ENCODE measurements around the gene DOCK6.

DOCK6 gene

DNA sequence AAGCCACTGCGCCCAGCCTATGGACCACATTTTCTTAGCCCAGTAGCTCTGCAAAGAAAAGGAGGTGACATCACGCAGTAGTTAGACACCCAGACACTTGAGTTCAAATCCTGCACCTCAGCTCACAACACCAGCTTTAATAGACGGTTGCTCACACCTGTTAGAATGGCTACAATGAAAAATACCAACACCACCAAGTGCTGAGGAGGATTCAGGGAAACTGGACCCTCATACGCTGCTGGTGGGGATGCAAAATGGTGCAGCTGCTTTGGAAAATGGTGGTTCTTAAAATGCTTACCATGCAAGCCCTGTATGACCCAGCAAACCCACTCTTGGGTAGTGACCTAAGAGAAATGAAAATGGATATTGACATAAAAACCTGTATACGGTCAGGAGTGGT, 11.7 kb upstream of the DOCK6 start:
- DNase-seq (ENCODE audit: low spot score): no peak

DNA sequence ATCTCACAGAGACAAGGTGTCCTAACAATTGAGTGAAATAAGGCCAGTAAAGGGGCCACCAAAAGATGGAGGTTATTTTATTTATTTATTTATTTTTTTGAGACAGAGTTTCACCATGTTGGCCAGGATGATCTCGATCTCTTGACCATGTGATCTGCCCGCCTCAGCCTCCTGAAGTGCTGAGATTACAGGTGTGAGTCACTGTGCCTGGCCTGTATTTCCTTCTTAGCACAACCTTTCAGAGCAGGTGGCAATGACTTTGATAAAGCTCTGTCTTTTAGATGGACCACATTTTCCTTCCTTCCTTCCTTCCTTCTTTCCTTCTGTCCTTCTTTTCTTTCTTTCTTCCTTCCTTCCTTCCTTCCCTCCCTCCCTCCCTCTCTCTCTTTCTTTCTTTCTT, 11.0 kb upstream of the DOCK6 start:
- DNase-seq (ENCODE audit: low spot score): no peak

DNA sequence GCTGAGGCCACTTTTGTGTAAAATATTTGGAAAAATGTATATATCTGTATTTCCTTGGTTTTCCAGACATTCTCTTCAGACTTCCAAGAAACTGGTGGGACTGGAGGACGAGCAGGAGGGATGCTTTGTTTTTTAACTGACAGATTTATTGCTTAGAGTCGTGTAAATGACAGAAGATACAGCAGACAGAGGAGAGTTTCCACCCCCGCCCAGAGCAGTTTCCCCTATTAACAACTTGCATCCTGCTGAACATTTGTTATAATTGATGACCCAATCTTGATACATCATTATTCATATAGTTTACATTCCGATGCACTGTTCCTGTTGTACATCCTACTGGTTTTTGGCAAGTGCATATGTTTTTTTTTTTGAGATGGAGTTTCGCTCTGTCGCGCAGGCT, 7.1 kb upstream of the DOCK6 start:
- DNase-seq (ENCODE audit: low spot score): no peak

DNA sequence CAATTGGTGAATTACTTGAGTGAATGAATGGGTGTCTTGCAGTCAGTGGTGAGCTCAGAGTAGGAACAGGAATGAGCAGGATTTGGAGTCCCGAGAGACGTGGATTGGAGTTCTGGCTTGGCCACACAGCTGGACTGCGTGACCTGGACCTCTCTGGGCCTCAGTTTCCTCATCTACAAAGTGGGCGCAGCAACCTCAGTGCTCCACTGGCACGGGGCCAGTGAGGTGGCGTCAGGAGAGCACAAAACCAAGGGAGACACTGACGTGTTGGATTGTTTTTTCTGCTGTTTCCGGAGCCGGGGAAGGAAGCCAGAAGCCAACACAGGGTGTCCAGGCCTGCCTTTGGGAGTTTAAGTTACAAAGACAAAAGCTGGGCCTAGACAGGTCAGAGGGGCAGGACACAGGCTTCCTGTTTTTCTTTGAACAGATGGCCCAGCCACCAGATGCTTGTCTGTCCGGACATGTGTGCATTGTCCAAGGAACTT, 6.5 kb upstream of the DOCK6 start:
- no peak for DNase-seq (ENCODE audit: low spot score)

DNA sequence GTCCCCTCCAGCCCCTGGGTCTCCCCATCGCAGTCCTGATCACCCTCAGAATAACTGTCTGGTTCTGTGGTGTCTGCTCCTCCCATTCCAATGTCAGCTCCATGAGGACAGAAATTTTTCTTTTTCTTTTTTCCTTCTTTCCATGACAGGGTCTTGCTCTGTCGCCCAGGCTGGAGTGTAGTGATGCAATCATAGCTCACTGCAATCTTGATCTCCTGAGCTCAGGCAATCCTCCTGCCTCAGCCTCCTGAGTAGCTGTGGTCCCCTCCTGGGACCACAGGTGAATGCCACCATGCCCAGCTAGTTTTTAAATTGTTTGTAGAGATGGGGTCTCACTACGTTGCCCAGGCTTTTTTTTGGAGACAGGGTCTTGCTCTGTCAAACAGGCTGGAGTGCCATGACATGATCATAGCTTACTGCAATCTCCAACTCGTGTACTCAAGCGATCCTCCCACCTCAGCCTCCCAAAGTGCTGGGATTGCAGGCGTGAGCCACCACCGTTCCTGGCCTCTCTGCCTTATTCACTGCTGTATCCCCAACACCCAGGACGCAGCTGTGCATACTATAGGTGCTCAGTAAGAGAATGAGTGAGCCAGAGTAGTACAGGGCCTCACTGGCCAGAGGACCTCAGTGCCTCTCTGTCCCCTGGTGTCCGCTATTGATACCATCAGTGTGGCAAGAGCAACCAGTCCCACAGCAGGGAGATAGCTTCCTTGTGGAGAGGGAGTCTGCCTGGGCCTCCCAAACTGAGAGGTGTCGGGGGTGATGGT, 5.2 kb upstream of the DOCK6 start:
- DNase-seq (ENCODE audit: low spot score): no peak

DNA sequence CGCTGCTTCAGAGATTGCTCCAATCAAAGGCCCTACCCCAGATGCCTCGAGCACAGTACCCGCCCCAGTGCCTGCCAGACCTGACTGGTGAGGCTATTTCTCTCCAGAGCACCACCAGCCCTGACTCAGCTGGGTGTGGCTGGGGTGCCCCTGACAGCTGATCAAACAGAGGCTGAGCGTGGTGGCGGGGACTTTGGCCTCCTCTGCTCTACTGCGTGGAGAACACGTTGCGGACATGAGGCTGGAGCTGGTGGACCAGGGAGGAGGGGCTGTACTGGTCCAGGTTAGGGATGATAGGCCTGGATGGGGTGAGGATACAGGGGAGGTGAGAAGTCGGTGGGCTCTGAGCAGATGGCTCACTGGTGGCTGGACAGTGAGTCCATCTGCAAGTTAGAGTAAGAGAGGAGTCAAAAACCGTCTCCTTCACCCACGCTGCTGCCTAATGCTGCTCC, 3.5 kb upstream of the DOCK6 start:
- DNase-seq (ENCODE audit: low spot score): no peak

DNA sequence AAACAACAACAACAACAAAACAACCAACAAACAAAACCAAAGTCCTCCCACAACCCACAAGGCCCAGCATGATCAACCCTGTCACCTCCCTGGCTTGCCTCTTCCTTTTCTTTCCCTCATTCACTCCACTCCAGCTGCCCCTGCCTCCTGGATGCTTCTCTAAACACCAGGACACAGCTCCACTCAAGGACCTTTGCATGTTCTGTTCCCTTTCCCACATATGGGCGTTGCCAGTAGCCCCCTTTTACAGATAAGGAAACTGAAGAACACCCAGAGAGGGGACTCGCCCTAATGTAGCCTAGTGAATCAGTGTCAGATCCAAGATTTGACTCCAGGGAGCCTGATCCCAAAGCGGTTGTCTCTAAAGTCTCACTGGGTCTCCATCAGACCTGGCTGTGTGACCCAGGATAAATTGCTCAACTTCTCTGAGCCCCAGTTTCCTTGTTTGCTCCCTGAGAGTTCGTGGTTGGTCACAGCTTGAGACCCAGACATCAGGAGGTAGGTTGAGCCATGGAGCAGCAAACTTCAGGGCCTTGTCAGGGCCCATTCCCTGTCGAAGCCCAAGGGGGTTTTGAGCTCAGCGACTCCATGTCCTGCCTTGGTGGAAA, 3.0 kb upstream of the DOCK6 start:
- no peak for DNase-seq (ENCODE audit: low spot score)

DNA sequence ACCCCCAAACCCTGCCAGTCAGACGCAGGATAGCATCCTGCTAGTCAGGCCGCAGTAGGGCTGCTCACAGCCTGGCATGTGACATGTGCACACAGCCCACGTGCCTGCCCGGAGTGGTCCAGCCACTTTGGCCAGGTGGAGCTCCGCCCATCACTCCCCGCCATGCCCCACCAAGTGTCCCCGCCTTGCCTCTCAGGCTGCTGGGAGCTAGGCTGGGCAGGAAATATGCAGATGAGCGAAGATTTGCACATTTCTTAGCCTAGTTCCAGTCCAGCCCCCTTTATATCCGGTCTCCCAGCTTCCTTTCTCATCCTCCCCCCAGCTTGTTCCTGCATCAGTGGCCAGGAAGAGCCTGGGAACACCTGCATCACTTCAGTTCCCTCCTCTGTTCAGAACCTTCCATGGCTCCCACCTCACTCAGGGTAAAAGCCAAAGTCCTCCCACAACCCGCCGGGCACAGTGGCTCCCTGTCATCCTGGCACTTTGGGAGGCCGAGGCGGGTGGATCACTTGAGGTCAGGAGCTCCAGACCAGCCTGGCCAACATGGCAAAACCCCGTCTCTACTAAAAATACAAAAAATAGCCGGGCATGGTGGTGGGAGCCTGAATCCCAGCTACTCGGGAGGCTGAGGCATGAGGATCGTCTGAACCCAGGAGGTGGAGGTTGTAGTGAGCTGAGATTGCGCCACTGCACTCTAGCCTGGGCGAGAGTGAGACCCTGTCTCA, 2.3 kb upstream of the DOCK6 start:
- DNase-seq (ENCODE audit: low spot score): no peak

DNA sequence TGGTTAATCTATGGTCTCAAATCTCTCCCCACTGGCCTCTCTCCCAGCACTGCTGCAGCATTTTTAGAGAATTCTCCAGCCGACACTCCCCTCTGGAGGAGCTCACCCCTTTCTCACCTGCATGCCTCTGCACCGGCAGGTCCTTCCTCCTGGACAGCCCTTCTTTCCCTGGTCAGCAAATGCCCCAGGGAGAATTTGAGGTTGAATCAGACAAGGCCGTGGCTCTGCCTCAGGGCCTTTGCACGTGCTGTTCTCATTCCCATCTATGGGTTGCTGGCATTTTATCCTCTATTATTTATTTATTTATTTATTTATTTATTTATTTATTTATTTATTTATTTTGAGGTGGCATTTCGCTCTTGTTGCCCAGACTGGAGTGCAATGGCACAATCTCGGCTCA, 1.4 kb upstream of the DOCK6 start:
- DNase-seq (ENCODE audit: low spot score): no peak

DNA sequence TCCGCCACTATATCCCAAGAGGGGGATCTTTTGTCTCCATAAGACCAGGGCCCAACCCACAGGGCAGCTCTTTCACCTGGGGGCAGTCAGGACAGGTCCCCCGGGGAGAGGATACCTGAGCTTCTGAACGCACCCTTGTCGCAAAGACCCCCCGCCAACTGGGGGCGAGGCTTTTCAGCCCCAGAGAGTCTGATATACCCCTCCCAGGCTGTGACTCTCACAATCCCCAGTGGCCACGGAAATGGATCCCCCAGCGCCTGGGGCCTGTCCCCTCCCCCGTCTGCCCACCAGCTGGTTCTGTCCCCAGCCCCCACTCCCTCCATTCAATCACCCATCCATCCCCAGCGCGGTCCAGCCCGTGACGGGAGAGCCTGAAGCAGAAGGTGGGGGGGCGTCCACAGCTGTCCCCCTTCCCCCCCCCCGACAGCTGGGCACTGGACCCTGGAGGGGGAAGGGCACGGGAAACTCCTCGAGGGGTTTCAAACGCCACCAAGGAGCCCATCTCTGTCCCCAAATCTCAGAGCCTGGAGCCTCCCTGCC, 823 bp downstream of the DOCK6 start:
- DNase-seq (ENCODE audit: low spot score): no peak

DNA sequence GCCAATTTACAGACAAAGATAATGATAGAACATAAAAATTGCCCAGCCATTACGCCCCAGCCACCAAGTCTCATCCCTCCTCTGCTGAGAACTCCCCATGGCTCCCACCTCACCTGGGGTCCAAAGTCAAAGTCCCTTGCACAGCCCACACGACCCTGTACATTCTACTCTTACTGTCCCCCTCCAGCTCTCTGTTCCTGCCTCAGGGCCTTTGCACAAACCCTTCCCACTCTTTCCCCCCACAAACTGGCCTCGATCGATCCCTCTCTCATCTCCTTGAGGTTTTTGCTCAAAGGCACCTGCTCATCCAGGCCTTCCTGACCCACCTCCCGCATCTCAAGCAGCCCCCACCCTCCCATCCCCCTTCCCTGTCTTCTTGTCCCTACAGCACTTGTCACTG, 1.3 kb downstream of the DOCK6 start:
- DNase-seq (ENCODE audit: low spot score): no peak

DNA sequence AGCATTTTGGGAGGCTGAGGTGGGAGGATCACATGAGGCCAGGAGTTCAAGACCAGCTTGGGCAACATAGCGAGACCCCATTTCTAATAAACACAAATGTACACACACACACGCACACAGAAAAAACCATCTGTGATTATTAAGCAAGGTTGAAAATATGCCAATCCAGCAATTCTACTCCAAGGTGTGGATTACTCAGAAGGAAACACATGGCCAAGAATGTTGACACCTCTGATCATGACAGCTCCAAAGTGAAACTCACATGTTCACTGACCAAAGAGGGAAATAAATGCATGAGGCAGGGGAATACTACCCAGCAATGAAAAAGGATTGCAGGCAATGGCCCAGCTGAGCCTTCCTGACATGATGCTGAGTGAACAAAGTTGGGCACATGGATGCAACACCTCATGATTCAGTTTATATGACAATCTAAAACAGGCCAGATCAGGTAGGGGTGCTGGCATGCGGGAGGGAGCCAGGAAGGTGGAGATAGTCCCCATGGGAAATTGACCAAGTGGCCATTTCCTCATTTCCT, 4.4 kb downstream of the DOCK6 start:
- DNase-seq (ENCODE audit: low spot score): no peak

DNA sequence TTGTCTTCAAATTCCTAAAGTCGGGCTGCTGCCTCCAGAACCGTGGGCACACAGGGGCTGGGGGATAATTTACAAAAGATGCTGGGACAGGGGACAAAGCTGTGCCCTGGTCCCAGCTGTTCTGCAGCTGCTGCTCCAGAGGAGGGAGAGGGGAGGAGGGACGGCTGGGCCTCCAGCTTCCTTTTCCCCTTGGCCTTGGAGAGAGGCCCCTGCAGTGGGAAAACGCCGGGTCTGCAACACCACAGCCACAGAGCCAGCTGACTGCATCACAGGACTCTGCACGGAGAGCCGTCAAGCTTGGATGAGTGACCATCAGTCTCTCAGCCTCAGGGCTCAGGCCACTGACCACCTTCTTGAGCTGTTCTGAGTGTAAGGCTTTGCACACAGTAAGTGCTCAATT, 6.1 kb downstream of the DOCK6 start:
- no peak for DNase-seq (ENCODE audit: low spot score)

DNA sequence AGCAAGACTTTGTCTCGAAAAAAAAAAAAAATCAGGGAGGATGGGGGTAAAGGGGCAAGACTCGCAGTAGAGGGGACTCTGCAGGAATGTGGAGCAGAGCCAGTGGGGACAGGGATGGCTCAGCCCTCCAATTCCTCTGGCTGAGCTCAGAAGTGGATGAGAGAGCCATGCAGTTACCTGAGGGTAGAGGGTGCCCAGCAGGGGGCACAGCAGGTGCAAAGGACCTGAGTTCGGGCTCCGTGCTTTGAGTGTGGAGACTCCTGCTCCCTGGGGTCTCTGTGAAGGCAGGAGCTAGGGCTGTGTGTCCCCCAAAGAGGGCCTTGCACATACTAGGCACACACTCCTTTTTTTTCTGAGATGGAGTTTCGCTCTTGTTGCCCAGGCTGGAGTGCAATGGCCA, 7.7 kb downstream of the DOCK6 start:
- DNase-seq (ENCODE audit: low spot score): no peak

DNA sequence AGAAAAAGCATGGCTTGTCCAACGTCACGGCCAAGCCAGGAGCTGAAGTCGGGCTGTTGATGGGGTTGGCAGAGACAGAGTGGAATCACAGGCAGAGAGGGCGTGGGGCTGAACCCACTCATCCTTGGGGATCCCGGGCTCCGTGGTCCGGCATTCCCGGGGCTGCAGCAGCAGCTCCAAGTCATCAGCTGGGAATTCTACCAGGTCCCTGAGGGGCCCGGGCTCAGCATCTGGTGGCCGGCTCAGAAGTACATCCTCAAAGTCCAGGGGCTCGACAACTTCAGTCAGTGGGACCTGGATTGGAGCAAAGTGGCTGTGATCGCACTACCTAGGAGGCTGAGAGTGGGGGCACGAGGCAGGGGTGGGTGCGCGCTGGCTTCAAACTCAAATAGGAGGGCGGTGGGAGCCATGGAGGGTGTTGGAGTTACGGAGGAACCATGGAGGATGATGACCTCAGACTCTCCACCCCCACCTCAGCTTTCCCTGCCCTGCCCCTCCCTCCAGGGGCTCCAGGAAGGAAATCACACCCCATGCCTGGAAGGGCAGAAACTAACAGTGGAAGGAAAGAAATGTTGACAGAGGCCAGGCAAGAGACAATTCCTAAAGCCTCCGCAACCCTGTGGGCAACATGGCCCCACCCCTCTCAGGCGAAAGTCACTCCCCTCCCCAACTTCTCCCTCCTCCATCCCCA, 9.5 kb downstream of the DOCK6 start:
- no peak for DNase-seq (ENCODE audit: low spot score)

DNA sequence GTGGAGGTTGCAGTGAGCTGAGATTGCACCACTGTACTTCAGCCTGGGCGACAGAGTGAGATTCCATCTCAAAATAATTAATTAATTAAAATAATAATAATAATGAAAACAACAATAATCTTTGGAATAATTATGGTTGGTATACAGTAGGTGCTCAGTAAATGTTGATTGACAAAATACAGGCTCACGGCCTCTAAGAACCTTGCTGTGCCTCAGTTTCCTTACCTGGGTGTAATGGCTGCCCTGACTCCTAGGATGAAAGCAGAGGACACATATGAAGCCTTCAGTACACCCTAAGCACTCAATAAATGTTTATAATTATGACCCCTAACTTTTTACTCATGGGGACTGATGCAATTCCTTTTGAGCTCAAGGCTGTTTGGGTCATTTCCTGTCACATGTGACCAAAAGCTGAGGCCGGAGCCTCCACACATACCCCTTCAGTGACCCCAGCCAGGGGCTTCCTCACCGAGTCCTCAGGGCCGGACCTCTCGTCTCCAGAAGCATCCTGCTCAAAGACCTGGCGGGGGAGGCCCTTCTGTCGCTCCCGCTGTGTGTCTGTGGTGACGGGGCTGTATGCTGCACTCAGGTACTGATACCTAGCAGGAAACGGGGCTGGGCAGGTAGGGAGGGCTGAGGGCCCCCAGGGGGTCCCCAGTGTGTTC, 10.5 kb downstream of the DOCK6 start:
- no peak for DNase-seq (ENCODE audit: low spot score)

DNA sequence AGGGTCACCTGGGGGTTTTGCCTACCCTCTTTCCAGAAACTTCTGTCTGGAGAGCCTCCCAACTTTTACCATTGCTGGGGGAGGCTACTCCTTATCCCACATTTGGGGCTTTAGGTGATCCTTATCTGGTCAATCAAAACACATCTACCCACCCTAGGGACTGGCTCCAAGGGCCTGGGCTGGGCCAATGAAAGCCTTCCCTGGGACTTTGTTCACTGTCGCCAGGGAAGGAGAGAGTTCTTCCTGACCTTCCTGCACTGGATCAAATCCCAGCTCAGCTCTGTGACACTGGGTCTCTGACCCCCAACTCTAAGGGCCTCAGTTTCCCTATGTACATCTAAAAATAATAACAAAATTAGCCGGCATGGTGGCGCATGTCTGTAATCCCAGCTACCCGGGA, 11.1 kb downstream of the DOCK6 start:
- no peak for DNase-seq (ENCODE audit: low spot score)

DNA sequence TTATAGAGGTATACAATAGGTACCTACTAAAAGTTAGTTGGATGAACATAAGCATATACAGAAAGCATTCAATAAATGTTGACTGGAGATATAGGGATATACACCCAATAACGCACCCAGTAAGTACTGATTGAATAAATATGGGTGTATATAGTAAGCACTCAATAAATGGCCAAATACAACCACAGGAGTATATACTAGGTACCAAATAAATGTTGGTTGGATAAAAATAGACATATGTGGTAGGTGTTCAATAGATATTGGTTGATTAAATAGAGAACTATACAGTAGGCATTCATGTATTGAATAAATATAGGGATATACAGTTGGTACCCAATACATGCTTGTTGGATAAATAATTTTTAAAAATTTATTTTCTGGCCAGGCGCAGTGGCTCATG, 13.5 kb downstream of the DOCK6 start:
- DNase-seq (ENCODE audit: low spot score): no peak

DNA sequence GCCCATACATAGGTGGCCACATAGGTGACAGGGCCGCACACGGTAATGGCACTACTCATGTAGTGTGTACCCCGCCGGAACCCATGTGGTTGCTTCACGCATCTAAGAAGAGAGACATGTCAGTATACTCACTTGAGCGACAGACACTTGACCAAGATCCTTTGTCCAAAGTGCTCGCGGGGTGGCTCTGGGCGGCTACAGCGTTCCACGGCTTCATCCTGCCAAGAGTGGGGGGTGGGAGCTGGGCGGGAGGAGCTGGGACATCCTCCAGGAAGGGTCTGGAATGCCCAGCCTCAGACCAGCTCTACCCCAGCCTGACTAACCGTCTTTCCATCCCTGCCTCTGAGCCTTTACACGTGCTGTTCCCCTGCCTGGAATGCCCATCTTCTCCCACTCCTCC, 14.4 kb downstream of the DOCK6 start:
- no peak for DNase-seq (ENCODE audit: low spot score)

DNA sequence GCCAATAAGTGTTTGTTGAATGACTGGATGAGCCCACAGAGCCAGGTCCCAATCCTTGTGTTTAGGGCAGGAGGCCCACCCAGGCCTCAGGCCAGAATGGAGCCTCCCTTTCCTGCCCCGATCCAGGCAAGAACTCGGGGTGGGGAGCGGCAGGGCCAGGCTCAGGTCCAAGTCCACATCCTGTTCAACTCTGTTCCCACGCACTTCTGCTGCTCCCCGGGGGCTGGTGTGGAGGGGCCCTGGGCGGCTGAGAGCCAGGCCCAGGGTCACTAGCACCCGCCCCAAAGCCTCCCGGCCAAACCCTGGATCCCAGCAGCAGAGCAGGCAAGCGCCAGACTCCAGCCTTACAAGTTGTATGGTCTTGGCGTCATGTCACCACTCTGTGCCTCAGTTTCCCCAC, 14.9 kb downstream of the DOCK6 start:
- no peak for DNase-seq (ENCODE audit: low spot score)

DNA sequence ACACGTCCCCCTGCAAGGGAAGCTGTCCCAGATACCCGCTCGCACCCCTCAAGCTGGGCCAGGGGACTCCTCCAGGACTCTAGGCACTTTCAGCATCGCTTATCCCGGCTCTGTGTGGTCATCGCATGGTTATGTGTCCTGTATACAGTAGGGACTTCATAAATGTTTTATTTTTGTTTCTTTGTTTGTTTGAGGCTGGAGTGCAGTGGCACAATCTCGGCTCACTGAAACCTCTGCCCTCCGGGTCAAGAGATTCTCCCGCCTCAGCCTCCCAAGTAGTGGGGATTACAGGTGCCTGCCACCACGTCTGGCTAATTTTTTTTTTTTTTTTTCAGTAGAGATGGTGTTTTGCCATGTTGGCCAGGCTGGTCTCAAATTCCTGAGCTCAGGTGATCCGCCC, 15.4 kb downstream of the DOCK6 start:
- DNase-seq (ENCODE audit: low spot score): no peak

Data from hematopoietic multipotent progenitor cell treated with erythropoietin and hydrocortisone succinate and interleukin-3 and kit ligand, for 15 days (in vitro differentiated cells).